Stromal cell of bone marrow (primary cell): ENCODE measurements around the gene GFPT1.

Experiments used
- DNase-seq: peaks from one replicate; pipeline ENCODE4 v3.0.0-alpha.2; 2012; ENCODE audit warnings: low read depth

The GFPT1 gene

DNA sequence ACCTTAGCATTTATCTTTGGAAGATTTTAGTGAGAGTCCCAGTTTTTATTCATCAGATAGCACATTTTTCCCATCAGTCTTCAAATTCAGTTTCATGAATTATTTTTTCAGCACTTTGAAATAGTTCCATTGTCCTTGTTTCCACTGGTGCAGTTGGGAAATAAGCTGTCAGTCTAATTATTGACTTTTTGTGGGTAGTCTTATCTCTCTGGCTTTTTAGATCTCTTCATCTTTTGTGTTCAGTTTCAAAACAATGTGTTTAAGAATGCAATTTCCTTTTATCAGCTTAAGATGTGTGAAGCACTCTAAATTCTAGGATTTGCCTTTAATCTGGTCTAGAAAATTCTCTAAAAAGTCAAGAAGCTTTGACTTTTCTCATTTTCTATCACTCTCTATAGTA, 70.5 kb downstream of the GFPT1 start:
- no peak for DNase-seq

DNA sequence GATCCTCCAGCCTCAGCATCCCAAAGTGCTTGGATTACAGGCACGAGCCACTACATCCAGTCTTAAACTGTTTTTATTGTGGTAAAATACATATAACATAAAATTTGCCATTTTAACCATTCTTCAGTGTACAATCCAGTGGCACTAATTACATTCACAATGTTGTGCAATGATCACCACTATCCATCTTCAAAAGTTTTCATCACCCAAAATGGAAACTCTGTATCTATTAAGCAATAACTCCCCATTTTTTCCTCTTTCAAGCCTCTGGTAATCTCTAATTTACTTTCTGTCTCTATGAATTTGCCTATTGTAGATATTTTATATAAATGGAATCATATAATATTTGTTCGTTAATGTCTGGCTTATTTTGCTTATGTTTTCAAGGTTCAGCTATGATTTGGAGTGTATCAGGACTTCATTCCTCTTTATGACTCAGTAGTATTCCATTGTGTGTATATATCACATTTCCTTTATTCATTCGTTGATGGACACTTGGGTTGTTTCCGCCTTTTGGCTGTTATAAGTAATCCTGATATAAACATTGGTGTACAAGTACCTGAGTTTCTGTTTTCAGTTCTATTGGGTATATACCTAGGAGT, 71.8 kb downstream of the GFPT1 start:
- DNase-seq: no peak

DNA sequence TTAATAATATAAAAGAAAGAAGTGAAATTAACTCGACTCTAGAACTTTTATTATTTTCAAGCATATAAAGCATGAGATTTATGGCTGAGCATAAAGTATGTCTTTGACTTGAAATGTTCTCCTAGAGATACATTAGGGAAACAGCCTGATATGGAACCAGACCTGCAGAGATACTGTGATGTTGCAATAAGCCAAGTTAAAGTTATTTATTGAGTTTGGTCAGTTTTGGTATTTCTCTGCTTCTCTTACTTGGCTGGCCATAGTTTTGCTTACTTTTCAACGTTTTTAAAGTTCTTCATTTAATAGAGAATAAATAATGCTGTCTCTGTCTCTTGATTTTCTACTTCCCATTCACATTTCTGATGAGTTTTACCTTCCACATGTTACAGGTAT, 76.0 kb downstream of the GFPT1 start:
- no peak for DNase-seq

DNA sequence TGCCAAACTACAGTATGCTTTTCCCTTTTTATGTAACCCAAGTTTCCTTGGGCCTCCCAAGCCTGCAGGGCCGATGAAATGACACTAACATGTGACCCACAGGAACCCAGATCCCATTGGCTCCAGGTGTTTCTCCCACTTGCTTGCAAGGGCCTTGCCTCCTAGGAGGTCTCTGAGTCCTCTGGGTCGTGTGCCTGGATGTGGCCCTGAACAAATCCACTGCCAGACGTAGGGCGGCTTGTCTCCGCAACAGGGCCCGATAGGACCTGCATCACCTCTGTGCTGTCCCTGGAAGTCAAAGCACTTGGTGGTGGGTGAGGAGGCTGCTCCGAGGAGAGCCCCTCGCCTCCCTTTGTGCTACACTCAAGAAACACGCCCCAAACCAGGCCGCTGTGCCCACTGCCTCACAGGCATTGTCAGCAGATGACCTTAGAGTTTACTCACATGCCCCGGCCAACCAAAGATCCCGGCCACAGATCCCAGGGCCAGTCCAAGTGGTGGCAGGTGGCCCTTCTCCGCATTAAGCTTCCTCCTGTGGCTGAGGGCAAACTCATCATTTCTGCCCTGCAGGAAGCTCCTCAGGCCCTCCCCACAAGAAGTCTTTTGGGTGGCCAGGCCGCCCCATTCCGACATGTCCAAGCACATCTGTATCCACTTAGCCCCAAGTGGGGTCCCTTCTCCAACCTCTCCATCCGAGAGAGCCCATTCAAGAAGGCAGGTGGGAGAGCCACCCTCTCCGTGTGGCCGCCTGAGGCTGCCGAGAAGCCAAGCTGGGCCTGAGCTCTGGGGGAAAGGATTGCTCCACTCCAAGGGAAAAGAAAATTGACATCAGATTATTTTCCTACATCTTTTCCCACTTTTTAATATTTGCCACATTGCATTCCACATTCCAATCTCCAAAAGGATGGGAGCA, 76.7 kb downstream of the GFPT1 start:
- no peak for DNase-seq

DNA sequence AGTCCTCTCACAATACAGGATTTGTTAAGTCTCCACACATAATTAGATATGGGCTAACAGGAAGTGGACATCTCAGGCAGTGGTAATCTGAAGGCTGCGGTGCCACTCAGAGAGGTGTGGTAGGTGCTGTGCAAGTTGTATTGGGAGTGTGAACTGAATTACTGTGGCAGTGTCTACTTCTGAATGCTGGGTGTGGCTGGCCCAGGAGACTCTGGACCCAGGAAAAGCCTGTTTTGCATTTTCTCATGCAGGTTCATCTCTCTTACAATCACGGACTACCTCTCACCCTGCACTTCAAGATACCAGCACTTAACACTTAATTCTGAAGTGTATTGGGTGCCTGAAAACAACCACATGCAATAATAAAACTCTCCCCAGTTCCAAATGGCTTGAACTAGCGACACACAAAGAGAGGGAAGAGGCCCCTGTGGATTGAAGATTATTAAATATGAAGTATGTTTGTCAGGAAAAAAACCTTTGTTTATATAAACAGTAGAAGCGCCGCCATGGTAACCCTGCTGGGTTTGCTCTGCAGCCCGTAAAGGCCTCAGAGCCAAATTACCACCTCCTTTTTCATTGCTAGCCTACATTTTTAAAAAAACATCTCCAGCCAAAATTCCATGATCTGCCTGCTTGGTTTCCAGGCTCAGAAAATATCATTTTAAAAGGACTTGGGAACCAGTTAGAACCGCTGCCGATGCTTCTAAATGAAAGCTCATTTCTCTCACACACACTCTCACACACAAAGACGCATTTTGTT, 77.5 kb downstream of the GFPT1 start:
- peak; percentile 58 for DNase-seq

DNA sequence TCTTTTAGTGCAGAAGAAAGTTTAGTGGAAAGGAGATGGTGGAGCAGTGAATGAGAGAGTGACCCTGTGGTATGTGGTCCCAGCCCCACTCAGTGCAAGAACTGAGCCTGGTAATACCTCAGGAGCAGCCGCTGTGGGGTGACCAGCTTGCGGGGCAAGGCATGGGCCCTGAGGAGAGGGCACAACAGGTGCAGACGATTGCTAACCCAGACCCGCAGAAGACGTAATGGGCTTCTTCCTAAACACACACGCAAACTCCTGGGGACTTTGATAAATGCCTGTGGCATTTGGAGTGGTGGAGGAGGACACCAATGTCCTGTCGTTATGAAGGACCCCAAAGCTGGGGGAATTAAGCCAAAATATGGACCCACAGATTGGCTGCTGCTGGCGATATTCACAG, 78.7 kb downstream of the GFPT1 start:
- DNase-seq: no peak

DNA sequence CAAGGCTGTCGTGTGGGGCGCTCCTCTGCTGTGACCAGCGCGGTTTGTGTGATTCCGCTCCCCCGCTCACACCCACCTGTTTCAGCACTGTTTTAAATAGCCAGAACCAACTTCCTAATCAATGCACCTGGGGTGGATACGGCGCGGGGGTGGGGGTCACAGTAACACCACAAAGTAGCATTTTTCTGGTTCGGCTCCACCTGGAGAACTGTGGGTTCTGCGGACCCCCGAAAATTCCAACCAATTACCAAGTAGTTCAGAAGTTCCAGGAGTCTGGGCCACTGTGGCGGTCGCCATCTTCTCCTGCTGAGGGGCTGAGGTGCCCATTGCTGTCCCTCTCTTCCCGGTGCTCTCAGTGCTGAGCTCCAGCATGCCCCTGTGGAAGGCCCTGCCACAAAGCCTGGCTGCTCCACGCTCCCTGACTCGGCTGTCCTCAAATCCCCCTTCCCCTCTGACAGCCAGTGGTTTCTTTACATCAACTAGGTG, 79.4 kb downstream of the GFPT1 start:
- no peak for DNase-seq

DNA sequence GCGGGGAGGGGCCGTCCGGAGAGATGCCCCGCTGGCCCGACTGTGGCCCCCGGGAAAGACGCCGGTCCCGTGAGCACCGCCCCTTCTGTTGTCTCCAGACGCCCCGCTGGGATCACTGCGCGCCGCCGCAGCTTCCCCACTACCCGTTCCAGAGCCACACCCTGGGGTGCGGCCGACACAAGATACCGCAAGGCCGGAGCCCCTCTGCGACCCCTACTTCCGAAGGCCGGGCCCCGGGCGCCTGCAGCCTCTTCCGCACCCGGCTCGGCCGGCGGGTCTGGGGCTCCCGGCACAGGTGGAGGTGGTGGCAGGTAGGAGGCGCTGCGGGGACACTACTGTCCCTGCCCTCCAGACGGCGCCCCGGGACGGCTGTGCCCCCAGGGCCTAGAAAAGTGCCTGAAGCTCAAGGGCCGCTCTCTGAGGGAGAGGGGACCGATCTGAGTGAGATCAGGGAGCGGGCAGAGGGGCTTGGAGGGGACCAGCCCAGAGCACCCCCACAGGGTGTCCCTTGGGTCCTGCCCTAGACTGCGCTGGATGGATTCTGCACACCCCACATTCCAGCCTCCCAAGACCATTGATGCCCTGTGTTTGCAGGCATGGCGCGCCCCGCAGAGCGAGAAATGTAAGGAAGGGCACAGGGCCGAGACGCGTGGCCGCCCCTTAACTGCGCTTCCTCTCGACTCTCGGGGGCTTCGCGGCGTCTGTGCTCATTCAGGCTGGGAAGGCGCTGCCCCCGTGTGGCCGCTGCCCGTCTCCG, 80.0 kb downstream of the GFPT1 start:
- DNase-seq: peak; percentile 61

DNA sequence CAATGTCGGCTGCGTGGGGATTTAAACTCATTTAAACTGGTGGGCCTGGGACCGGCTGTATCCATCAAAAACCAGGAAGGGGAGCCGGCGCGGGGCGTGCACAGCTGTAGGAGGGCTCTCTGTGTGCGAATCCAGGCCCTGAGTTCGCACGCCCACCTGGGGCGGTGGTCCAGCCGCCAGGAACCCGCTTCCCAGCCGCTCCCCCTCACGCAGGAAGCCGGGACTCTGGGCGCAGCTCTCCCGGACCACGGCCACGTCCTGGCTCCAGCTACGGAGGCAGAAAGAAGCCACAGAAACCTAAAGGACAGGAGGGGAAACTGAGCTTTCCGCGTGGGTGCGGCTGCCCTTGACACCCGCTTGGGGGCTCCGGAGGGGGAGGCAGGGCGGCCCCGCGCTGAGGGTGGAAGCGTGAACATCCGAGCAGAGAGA, 80.6 kb downstream of the GFPT1 start:
- DNase-seq: no peak

DNA sequence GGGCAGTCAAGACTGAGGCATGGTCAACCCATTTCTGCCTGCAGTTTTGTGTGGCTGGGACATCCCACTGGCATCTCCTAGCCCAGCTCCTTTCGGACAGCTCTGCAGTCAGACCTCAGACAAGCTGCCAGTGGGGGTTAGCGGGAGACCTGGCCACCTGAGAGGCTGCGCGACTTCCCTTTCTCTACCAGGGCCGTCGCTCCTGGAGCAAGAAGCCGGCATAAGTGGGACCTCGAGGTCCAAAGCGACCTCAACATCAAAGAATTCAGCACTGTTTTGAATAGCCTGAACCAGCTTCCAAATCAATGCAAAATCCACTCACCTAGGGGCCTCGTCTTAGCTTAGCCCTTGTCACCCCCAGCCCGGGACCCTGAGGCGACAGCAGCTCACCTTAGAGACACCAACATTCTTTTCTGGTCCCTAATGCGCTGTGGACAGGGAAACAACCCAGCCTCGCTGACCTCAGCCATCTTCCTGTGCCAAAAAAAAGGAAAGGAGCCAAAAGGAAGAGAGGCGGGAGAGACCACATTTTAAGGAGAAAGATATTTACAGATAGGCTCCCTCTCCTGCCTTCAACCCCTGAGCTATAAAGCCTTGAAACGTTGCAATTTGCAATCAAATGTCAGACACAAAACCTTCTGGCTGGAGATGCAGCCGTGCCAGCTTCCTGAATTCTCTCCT, 81.2 kb downstream of the GFPT1 start:
- DNase-seq: no peak

DNA sequence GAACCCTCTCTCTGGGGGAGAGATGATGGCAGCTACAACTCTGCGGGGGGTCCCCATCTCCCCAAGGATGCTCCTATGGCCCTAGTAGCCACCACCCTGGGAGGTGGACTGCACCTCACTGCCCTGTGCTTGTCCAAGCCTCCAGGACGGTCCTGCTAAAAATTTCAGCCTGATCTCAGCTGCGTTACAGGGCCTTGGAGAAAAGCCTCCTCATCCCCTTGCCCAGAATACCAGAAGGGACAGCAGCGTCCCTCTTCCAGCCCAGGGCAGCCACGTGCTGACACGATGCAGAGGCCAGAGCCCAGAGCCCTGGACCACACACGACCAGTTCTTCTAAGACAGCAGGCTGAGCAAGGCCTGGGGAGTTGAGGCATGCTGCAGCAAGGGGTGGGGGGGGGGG, 81.9 kb downstream of the GFPT1 start:
- no peak for DNase-seq

DNA sequence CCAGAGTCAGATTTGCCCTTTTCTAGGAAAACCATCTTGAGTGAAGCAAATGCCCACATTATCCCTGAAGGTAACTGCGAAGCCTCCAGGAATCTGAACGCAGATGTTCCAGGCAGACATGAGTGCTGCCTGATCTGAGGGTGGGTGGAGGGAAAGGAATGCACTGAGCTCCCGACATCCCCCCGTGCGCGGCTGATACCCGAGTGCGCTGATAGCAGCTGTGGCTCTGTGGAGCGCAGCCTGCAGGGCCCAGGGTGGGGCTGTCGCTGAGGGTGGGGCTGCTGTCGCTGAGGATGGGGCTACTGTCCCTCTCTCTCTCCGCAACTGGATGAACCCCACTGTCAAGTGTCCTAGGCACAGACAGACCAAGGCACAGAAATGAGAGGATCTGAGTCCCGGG, 82.4 kb downstream of the GFPT1 start:
- no peak for DNase-seq

DNA sequence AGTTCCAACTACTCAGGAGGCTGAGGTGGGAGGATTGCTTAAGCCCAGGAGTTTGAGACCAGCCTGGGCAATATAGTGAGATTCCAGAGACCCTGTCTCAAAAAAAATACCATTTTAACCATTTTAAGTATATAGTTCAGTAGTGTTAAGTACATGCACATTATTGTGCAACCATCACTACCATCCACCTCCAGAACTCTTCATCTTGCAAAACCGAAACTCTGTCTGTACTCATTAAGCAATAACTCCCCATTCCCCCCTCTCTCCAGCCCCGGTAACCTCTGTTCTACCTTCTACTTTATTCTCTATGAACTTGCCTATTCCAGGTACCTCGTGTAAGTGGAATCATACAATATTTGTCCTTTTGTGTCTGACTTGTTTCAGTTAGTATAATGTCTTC, 86.4 kb downstream of the GFPT1 start:
- DNase-seq: no peak

DNA sequence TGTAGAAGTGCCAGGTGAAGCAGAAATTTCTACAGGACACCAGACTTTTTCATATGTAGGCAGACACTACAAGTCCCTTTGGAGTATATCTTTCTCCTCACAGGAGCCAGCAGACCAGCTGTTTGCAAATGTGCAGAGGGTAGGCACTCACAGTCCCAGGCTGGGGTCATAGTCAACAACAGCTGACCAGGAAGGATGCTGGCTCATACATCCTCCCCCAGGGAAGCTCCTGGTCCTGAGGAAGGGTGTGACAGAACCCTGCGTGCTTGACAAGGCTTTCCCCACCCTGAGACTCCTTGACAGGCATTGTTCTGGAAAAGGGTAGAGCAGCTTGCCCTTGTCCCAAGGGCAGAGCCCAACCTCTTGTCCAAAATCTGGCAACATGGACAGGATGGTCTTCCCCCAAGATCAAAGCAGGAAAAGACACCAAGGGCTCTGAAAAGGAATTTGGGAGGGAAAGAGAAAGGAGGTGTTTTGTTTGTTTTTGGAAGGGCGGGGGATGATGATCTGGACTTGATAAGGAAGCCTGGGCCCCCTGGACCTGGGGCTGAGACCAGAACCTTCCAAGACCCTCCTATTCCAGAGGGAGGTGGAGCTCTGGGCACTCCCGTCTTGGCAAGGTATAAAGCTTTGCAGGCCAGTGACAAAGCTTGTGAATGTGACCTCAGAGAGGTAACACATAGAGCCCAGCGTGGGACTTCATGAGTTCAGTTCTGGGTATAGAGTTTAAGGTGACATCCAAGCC, 87.1 kb downstream of the GFPT1 start:
- DNase-seq: no peak

DNA sequence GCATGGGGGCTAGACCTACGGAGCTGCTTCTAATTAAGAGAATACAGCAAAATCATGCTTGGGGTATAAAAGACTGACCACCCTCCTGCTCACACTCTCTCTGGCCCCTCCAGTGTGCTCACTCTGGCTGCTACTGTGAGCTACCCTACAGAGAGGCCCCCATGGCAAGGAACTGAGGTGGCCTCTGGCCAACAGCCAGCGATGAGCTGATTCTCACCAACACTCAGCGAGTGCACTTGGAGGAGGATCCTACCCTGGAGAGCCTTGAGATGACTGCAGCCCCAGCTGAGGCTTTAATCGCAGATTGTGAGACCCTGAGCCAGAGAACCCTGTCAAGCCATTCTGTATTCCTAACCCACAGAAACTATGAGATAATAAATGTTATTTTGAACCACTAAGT, 88.2 kb downstream of the GFPT1 start:
- DNase-seq: no peak

DNA sequence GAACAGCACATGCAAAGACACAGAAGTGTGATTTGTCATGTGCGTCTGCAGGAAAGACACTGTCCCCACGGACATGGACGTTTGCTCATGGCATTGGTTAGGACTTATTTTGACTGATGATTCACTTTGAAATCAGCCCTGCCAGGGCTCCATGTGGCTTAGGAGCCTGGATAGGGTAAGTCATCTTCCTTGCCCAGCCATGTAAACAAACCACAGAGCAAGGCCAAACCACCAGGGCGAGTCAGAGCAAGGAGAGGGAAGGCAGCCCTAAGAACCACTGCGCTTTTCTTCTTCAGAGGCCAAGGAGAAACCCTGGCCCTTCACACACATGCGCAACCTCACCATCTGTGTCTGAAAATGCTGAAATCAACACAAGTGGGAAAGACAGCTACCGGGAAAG, 88.8 kb downstream of the GFPT1 start:
- DNase-seq: peak; percentile 97

DNA sequence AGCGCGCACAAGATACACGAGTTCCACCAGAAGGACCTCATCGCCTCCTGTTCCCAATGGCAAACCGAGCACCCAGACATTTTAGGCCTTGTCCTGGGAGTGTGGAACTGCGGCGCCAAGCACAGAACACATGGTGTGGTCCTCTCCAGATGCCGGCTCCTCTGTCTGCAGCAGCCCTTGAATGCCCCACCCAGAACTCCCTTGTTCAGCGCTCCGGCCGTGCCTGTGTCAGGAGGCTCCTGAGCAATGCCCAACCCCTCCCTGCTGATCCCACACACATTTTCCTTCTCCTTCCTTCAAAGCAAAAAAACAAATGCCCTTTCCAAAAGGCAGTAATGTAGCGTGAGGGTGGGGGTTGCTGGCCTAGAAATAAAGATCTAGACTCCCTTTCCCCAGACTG, 89.8 kb downstream of the GFPT1 start:
- no peak for DNase-seq

DNA sequence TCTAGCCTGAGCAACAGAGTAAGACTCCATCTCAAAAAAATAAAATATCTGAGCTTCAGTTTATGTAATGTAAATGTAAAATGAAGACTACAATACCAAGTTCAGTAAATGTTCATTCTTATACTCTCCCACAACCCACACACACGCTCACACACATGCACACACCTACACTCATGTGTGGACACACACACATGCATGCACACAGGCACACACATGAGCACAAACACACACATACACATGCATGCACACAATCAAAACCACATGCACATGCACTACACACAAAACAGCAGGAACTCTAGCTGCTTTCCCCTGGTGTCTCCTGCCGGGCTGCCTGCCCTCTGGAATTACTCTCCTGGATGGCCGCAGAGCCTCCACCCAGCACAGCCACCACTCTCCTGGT, 90.6 kb downstream of the GFPT1 start:
- no peak for DNase-seq

DNA sequence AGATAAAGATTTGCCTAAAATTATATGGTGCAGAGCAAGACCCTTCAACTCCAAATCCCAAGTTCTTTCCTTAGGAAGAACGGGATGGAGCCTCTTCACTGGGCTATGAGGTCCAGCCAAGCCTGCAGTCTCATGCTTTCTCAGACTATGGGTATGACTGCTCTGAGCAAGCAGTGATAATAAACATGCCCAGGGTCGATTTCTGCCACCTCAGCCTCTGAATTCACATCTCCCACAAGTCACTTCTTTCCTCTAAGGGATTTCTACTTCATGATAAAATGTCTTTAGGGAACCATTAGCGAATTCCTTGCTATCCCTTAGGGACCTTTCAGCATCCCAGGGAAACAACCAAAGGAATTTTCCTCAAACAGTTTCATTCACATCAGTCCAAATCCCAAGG, 94.8 kb downstream of the GFPT1 start:
- DNase-seq: no peak

DNA sequence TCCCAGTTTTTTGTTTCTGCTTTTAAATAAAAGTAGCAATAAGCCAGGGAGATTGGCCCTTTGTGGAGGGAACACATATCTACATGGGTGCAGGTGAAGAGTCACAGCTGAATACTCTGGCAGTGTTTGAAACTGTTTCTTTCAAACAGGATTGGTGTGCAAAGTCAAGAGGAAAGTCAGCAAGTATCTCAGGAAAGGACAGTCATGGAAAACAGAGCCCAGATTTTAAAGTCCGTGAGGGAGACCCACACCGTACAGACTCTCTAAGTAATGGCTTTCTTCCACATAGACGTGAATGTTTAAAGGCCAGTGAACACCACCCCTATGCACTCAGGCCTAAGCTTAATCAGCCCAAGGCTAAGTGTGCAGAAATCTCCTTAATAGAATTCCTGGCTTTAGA, 95.3 kb downstream of the GFPT1 start:
- DNase-seq: no peak
